Ramos (cell line): ENCODE data around the gene ZBTB7C.

Source experiments
- in situ Hi-C: fragments of 300-500 bp; cut with MboI; formaldehyde crosslinking; loops from one replicate; pipeline ENCODE4 v1.14.3; 2022; ENCODE audit warnings: low sequenced_read_pairs; ENCODE audit not compliant: unreplicated experiment

The ZBTB7C gene

GRCh38 chr18:48356909-48357631, 52.1 kb downstream of the ZBTB7C start:
- in situ Hi-C loops = no loop called here

GRCh38 chr18:48356151-48356745, 52.9 kb downstream of the ZBTB7C start:
- in situ Hi-C loops = no loop called here

GRCh38 chr18:48355276-48356115, 53.7 kb downstream of the ZBTB7C start:
- in situ Hi-C loops = no loop called here

- in situ Hi-C loops = no loop called here
Observed at GRCh38 chr18:48354746-48355260, 54.4 kb downstream of the ZBTB7C start.

GRCh38 chr18:48352051-48352755, 57.0 kb downstream of the ZBTB7C start:
- in situ Hi-C loops = no loop called here

GRCh38 chr18:48351216-48352050, 57.8 kb downstream of the ZBTB7C start:
- in situ Hi-C loops = no loop called here

GRCh38 chr18:48348739-48349138, 60.4 kb downstream of the ZBTB7C start:
- in situ Hi-C loops = no loop called here

GRCh38 chr18:48347756-48348326, 61.3 kb downstream of the ZBTB7C start:
- in situ Hi-C loops = no loop called here

- in situ Hi-C loops = no loop called here
Observed at GRCh38 chr18:48345596-48345995, 63.6 kb downstream of the ZBTB7C start.

GRCh38 chr18:48342581-48342980, 66.6 kb downstream of the ZBTB7C start:
- in situ Hi-C loops = no loop called here

- in situ Hi-C loops = no loop called here
Observed at GRCh38 chr18:48342125-48342524, 67.1 kb downstream of the ZBTB7C start.

- in situ Hi-C loops = no loop called here
Observed at GRCh38 chr18:48340560-48340959, 68.6 kb downstream of the ZBTB7C start.

- in situ Hi-C loops = no loop called here
Observed at GRCh38 chr18:48339692-48340091, 69.5 kb downstream of the ZBTB7C start.

GRCh38 chr18:48338915-48339314, 70.3 kb downstream of the ZBTB7C start:
- in situ Hi-C loops = no loop called here

GRCh38 chr18:48337053-48337452, 72.1 kb downstream of the ZBTB7C start:
- in situ Hi-C loops = no loop called here

- in situ Hi-C loops = no loop called here
Observed at GRCh38 chr18:48336332-48336731, 72.9 kb downstream of the ZBTB7C start.

- in situ Hi-C loops = no loop called here
Observed at GRCh38 chr18:48335829-48336228, 73.4 kb downstream of the ZBTB7C start.

- in situ Hi-C loops = no loop called here
Observed at GRCh38 chr18:48334845-48335244, 74.3 kb downstream of the ZBTB7C start.

- in situ Hi-C loops = no loop called here
Observed at GRCh38 chr18:48333563-48333962, 75.6 kb downstream of the ZBTB7C start.
